ENCODE data around the gene FOXG1.

Gene FOXG1

GRCh38 chr14:28766469-28766955 lies at the start of gene FOXG1:
TSS of gene FOXG1 (plus strand) at chr14:28766787. CDS start at chr14:28767280, 493 bp downstream.
- H3K27ac Mint-ChIP-seq, result no peak within 1 kb of the TSS
- H3K4me1 Mint-ChIP-seq, result peaks cover 12% of the 10 kb centered on the region
- DNase-seq (no peak), ATAC-seq (no peak)
- peaks cover 12% of the 10 kb centered on the region for H3K9me3 Mint-ChIP-seq
- peak within 1 kb of the TSS; percentile 61 for H3K4me3 Mint-ChIP-seq
- peaks cover 7% of the 10 kb centered on the region for H3K36me3 Mint-ChIP-seq (ENCODE audit: low read depth)
- H3K27me3 Mint-ChIP-seq, result peaks cover 66% of the 10 kb centered on the region

- Mint-ChIP-seq H3K4me3 (no peak overlapping the region), H3K36me3 (ENCODE audit: low read depth) (no peaks in the 10 kb centered on the region), H3K27me3 (no peaks in the 10 kb centered on the region), H3K4me1 (no peaks in the 10 kb centered on the region), H3K9me3 (peaks cover 20% of the 10 kb centered on the region), H3K27ac (no peak overlapping the region)
- no peak for ATAC-seq
- no peak for DNase-seq
Observed at GRCh38 chr14:28719130-28719529, 47.5 kb upstream of the FOXG1 start.

- Mint-ChIP-seq H3K36me3 (ENCODE audit: low read depth) (no peaks in the 10 kb centered on the region), H3K9me3 (peaks cover 4% of the 10 kb centered on the region), H3K4me3 (no peak overlapping the region), H3K4me1 (no peaks in the 10 kb centered on the region), H3K27ac (no peak overlapping the region), H3K27me3 (no peaks in the 10 kb centered on the region)
- no peak for ATAC-seq
- no peak for DNase-seq
Observed at GRCh38 chr14:28731358-28731757, 35.2 kb upstream of the FOXG1 start.

- H3K9me3 Mint-ChIP-seq, result peaks cover 16% of the 10 kb centered on the region
- H3K27me3 Mint-ChIP-seq, result no peaks in the 10 kb centered on the region
- H3K27ac Mint-ChIP-seq, result no peak overlapping the region
- ATAC-seq (no peak), DNase-seq (no peak)
- H3K36me3 Mint-ChIP-seq (ENCODE audit: low read depth), result no peaks in the 10 kb centered on the region
- H3K4me1 Mint-ChIP-seq, result no peaks in the 10 kb centered on the region
- H3K4me3 Mint-ChIP-seq, result no peak overlapping the region
Observed at GRCh38 chr14:28742171-28742846, 24.3 kb upstream of the FOXG1 start.

GRCh38 chr14:28744126-28744525 lies 22.5 kb upstream of the FOXG1 start:
- Mint-ChIP-seq H3K4me1 (no peaks in the 10 kb centered on the region), H3K9me3 (peaks cover 16% of the 10 kb centered on the region), H3K36me3 (ENCODE audit: low read depth) (no peaks in the 10 kb centered on the region), H3K27ac (no peak overlapping the region), H3K4me3 (no peak overlapping the region), H3K27me3 (no peaks in the 10 kb centered on the region)
- DNase-seq, result no peak
- no peak for ATAC-seq

- no peak overlapping the region for H3K4me3 Mint-ChIP-seq
- no peaks in the 10 kb centered on the region for H3K27me3 Mint-ChIP-seq
- no peak for ATAC-seq
- peaks cover 16% of the 10 kb centered on the region for H3K9me3 Mint-ChIP-seq
- no peaks in the 10 kb centered on the region for H3K4me1 Mint-ChIP-seq
- DNase-seq, result no peak
- H3K27ac Mint-ChIP-seq, result no peak overlapping the region
- H3K36me3 Mint-ChIP-seq (ENCODE audit: low read depth), result no peaks in the 10 kb centered on the region
Observed at GRCh38 chr14:28745176-28745575, 21.4 kb upstream of the FOXG1 start.

- Mint-ChIP-seq H3K27ac (no peak overlapping the region), H3K4me1 (no peaks in the 10 kb centered on the region), H3K36me3 (ENCODE audit: low read depth) (no peaks in the 10 kb centered on the region), H3K4me3 (no peak overlapping the region), H3K27me3 (no peaks in the 10 kb centered on the region), H3K9me3 (peaks cover 16% of the 10 kb centered on the region)
- DNase-seq, result no peak
- ATAC-seq, result no peak
Observed at GRCh38 chr14:28746247-28746646, 20.3 kb upstream of the FOXG1 start.

GRCh38 chr14:28751467-28752058 lies 15.0 kb upstream of the FOXG1 start:
- H3K4me3 Mint-ChIP-seq, result no peak overlapping the region
- H3K9me3 Mint-ChIP-seq, result peaks cover 6% of the 10 kb centered on the region
- H3K27ac Mint-ChIP-seq, result no peak overlapping the region
- peaks cover 36% of the 10 kb centered on the region for H3K27me3 Mint-ChIP-seq
- no peaks in the 10 kb centered on the region for H3K36me3 Mint-ChIP-seq (ENCODE audit: low read depth)
- no peaks in the 10 kb centered on the region for H3K4me1 Mint-ChIP-seq
- no peak for ATAC-seq
- no peak for DNase-seq

- ATAC-seq, result no peak
- Mint-ChIP-seq H3K27me3 (peaks cover 61% of the 10 kb centered on the region), H3K36me3 (ENCODE audit: low read depth) (no peaks in the 10 kb centered on the region), H3K27ac (no peak overlapping the region), H3K4me3 (no peak overlapping the region), H3K4me1 (no peaks in the 10 kb centered on the region), H3K9me3 (peaks cover 5% of the 10 kb centered on the region)
- no peak for DNase-seq
Observed at GRCh38 chr14:28754209-28754985, 12.2 kb upstream of the FOXG1 start.

GRCh38 chr14:28755198-28755815 lies 11.3 kb upstream of the FOXG1 start:
- peaks cover 70% of the 10 kb centered on the region for H3K27me3 Mint-ChIP-seq
- no peaks in the 10 kb centered on the region for H3K36me3 Mint-ChIP-seq (ENCODE audit: low read depth)
- no peak for ATAC-seq
- H3K4me3 Mint-ChIP-seq, result no peak overlapping the region
- no peak for DNase-seq
- H3K9me3 Mint-ChIP-seq, result peaks cover 5% of the 10 kb centered on the region
- no peaks in the 10 kb centered on the region for H3K4me1 Mint-ChIP-seq
- no peak overlapping the region for H3K27ac Mint-ChIP-seq

GRCh38 chr14:28755884-28756268 lies 10.7 kb upstream of the FOXG1 start:
- peaks cover 75% of the 10 kb centered on the region for H3K27me3 Mint-ChIP-seq

GRCh38 chr14:28756269-28756883 lies 10.2 kb upstream of the FOXG1 start:
- no peak overlapping the region for H3K27ac Mint-ChIP-seq
- H3K4me3 Mint-ChIP-seq, result no peak overlapping the region
- peaks cover 80% of the 10 kb centered on the region for H3K27me3 Mint-ChIP-seq
- H3K4me1 Mint-ChIP-seq, result no peaks in the 10 kb centered on the region
- DNase-seq, result no peak
- no peaks in the 10 kb centered on the region for H3K36me3 Mint-ChIP-seq (ENCODE audit: low read depth)
- no peak for ATAC-seq
- peaks cover 5% of the 10 kb centered on the region for H3K9me3 Mint-ChIP-seq

More at GRCh38 chr14:28755884-28756268, 10.7 kb upstream of the FOXG1 start:
- no peak for DNase-seq
- Mint-ChIP-seq H3K9me3 (peaks cover 5% of the 10 kb centered on the region), H3K4me3 (no peak overlapping the region), H3K27ac (no peak overlapping the region), H3K36me3 (ENCODE audit: low read depth) (no peaks in the 10 kb centered on the region), H3K4me1 (no peaks in the 10 kb centered on the region)
- no peak for ATAC-seq

- no peak overlapping the region for H3K27ac Mint-ChIP-seq
Observed at GRCh38 chr14:28756884-28757570, 9.6 kb upstream of the FOXG1 start.

GRCh38 chr14:28757786-28758185 lies 8.8 kb upstream of the FOXG1 start:
- Mint-ChIP-seq H3K4me1 (no peaks in the 10 kb centered on the region), H3K4me3 (no peak overlapping the region), H3K36me3 (ENCODE audit: low read depth) (no peaks in the 10 kb centered on the region), H3K27ac (no peak overlapping the region), H3K27me3 (peaks cover 89% of the 10 kb centered on the region), H3K9me3 (peaks cover 5% of the 10 kb centered on the region)
- ATAC-seq (no peak), DNase-seq (no peak)

More at GRCh38 chr14:28756884-28757570, 9.6 kb upstream of the FOXG1 start:
- ATAC-seq, result no peak
- DNase-seq, result no peak
- no peaks in the 10 kb centered on the region for H3K36me3 Mint-ChIP-seq (ENCODE audit: low read depth)
- no peaks in the 10 kb centered on the region for H3K4me1 Mint-ChIP-seq
- H3K4me3 Mint-ChIP-seq, result no peak overlapping the region
- H3K9me3 Mint-ChIP-seq, result peaks cover 5% of the 10 kb centered on the region
- H3K27me3 Mint-ChIP-seq, result peaks cover 85% of the 10 kb centered on the region
